Thoracic aorta (tissue), 2 donors: ENCODE data around the gene NPC1. TPM values are rescaled to one million over a fixed set of nuclear protein-coding genes. Genes with fewer than 3 reads are reported as not detected.
"Not testable (repeated sequence)": the region's sequence is repeated elsewhere in the genome, so short reads cannot be mapped to it uniquely, and the experiment has no call there.

Source experiments
- ATAC-seq: fragments of 150-250 bp; one replicate; pipeline ENCODE4 v1.8.0; 2017; ENCODE audit warnings: low read depth; ENCODE audit not compliant: insufficient number of reproducible peaks, low FRiP score
- DNase-seq: peaks from one replicate; pipeline ENCODE4 v3.0.0-alpha.2; 2020; ENCODE audit warnings: low spot score
- H3K27ac ChIP-seq, 2 donors: fragments of 200-600 bp; sonication (generic); 1 replicate in 1 of 2; 2 replicates in 1 of 2; pipeline ENCODE4 v1.5.1; 2016; ENCODE audit warnings: mild to moderate bottlenecking in 2 of 2, moderate library complexity in 2 of 2
- H3K27me3 ChIP-seq: fragments of 200-600 bp; sonication (generic); replicated peaks from 2 replicates; pipeline ENCODE4 v1.6.0; 2016; ENCODE audit warnings: mild to moderate bottlenecking; ENCODE audit not compliant: insufficient read depth
- H3K36me3 ChIP-seq: fragments of 200-600 bp; sonication (generic); one replicate; pipeline ENCODE4 v1.5.1; 2016
- H3K4me1 ChIP-seq, 2 donors: fragments of 200-600 bp; sonication (generic); 1 replicate in 1 of 2; 2 replicates in 1 of 2; pipeline versions ENCODE4 v1.5.1 to v1.6.0; 2016; ENCODE audit warnings: low read depth in 2 of 2, mild to moderate bottlenecking in 1 of 2; ENCODE audit not compliant: control insufficient read depth in 1 of 2
- H3K4me3 ChIP-seq: fragments of 200-600 bp; sonication (generic); 2 replicates; pipeline ENCODE4 v1.5.1; 2016; ENCODE audit warnings: mild to moderate bottlenecking
- H3K9me3 ChIP-seq: fragments of 200-600 bp; sonication (generic); 2 replicates; pipeline ENCODE4 v1.5.1; 2016
- CTCF ChIP-seq: fragments of 200-600 bp; sonication (generic); IDR thresholded peaks from one replicate; pipeline ENCODE4 v1.5.1; 2019; ENCODE audit warnings: antibody characterized with exemption
- total RNA-seq, 2 donors: library from RNA; depleted of rRNA; stranded (reverse); fragments of >200 nt; gene quantifications; one replicate each; pipeline versions ENCODE4 v1.1.0 to v1.2.3, GENCODE V29; 2016

NPC1 gene
- total RNA-seq, 2 donors from 2014 or later, result 85.6 to 96.7 TPM

- no peak for TF ChIP-seq CTCF
- ATAC-seq (no peak), DNase-seq (no peak)
- H3K9me3 ChIP-seq, result no peaks in the 10 kb centered on the region
- H3K27ac ChIP-seq, result no peak overlapping the region
- no peaks in the 10 kb centered on the region for H3K4me1 ChIP-seq
- no peaks in the 10 kb centered on the region for H3K27me3 ChIP-seq
- peaks cover 41% of the 10 kb centered on the region for H3K36me3 ChIP-seq
- H3K4me3 ChIP-seq, result no peak overlapping the region
Measured at GRCh38 chr18:23565916-23566547, 20.3 kb downstream of the NPC1 start.

GRCh38 chr18:23563377-23564043 lies 22.8 kb downstream of the NPC1 start:
- Histone ChIP-seq H3K4me1 (no peaks in the 10 kb centered on the region), H3K27ac (no peak overlapping the region), H3K27me3 (no peaks in the 10 kb centered on the region), H3K36me3 (peaks cover 51% of the 10 kb centered on the region), H3K9me3 (no peaks in the 10 kb centered on the region), H3K4me3 (no peak overlapping the region)
- no peak for TF ChIP-seq CTCF
- DNase-seq (no peak), ATAC-seq (no peak)

GRCh38 chr18:23560186-23560585 lies 26.1 kb downstream of the NPC1 start:
- no peak overlapping the region for H3K27ac ChIP-seq
- peaks cover 52% of the 10 kb centered on the region for H3K36me3 ChIP-seq

GRCh38 chr18:23557511-23557910 lies 28.8 kb downstream of the NPC1 start:
- DNase-seq, H3K27me3 ChIP-seq, H3K4me1 ChIP-seq, ATAC-seq, H3K27ac ChIP-seq, H3K4me3 ChIP-seq, H3K9me3 ChIP-seq: not testable (repeated sequence)
- H3K36me3 ChIP-seq, result peaks cover 66% of the 10 kb centered on the region

More at GRCh38 chr18:23560186-23560585, 26.1 kb downstream of the NPC1 start:
- no peaks in the 10 kb centered on the region for H3K27me3 ChIP-seq
- H3K4me3 ChIP-seq, result no peak overlapping the region
- no peaks in the 10 kb centered on the region for H3K9me3 ChIP-seq
- DNase-seq, result no peak
- TF ChIP-seq CTCF, result no peak
- no peaks in the 10 kb centered on the region for H3K4me1 ChIP-seq
- ATAC-seq, result no peak

- ATAC-seq, result no peak
- DNase-seq, result no peak
- H3K4me1 ChIP-seq, result no peaks in the 10 kb centered on the region
- H3K27me3 ChIP-seq, result no peaks in the 10 kb centered on the region
- H3K36me3 ChIP-seq, result peaks cover 71% of the 10 kb centered on the region
- H3K27ac ChIP-seq, result no peak overlapping the region
- no peak for TF ChIP-seq CTCF
- no peaks in the 10 kb centered on the region for H3K9me3 ChIP-seq
- no peak overlapping the region for H3K4me3 ChIP-seq
Measured at GRCh38 chr18:23556145-23556780, 30.0 kb downstream of the NPC1 start.
